ENCODE data around the gene KLHL42.
"Not testable (repeated sequence)": the region's sequence is repeated elsewhere in the genome, so short reads cannot be mapped to it uniquely, and the experiment has no call there.

KLHL42 gene

DNA sequence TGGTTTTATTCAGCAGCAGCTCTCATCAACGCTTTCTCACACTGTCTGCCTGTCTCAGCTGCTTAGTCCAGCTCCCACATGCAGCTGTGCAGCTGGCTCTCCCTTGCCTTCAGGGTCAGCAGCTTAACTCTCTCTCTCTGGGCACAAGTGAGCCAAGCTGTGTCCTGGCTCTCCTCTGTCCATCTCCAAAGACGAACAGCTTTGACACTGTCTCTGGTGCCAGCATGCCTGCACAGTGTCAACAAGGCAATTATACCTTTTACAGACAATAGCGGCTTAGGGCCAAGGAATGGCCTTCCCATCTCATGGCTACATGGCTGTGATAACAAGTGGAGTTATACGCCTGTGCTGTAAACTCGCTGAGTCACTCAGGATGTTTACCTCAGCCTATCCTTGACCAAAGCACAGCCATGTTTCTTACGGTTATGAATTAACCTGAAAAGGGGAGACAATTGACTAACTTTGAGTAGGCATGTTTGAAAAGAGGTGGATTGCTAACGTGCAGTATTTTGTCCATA lies 38.4 kb downstream of the KLHL42 start:
- DNase-seq: no peak

DNA sequence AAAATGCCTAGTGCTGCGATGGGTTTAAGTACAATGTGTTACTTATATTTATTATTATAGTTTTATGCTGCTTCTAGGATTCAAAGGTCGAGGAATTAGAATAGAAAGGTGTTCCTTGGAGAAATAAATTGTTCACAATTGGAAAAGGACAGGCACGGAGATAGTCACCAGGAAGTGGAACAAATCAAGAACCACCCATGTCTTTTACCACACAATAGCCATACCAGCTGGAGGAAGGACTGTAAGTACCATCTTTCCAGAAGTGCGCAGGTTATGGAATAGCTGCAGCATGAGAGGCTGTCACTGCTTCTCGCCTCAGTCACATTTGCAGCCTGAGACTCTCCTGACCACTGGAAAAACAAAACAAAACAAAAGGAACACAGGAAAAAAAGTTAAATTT lies 40.5 kb downstream of the KLHL42 start:
- no peak for DNase-seq

DNA sequence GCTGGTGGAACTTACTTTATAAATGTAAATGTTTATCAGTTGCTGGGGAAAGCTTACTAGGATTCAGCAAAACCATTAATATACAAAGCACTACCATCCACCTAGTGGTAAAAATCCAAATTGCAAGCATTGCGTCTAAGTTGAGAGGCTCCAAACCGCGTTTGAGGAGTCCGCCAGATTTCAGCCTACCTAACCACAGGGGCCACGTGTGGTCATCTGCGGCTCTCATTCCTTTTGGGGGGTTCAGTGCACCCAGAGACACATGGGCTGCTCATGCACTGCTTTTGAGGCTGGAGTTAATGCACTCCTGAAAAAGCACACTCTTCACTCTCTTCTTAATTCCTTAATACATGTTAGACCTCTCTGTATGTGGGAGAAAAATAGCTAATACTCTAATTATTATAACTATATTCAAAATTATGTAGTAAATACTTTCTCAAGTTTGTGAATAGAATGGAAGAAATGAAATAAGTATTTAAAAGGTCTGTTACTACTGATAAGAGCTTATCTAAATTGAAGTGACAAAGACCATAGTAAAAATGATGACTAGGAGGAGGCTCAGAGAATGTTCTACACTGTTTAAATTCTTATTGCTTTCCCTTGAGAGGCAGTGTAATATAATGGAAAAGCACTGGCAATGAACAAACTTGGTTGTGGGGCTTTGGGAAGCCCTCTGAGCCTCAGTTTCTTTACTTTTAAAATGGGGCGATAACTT lies 41.4 kb downstream of the KLHL42 start:
- no peak for DNase-seq

DNA sequence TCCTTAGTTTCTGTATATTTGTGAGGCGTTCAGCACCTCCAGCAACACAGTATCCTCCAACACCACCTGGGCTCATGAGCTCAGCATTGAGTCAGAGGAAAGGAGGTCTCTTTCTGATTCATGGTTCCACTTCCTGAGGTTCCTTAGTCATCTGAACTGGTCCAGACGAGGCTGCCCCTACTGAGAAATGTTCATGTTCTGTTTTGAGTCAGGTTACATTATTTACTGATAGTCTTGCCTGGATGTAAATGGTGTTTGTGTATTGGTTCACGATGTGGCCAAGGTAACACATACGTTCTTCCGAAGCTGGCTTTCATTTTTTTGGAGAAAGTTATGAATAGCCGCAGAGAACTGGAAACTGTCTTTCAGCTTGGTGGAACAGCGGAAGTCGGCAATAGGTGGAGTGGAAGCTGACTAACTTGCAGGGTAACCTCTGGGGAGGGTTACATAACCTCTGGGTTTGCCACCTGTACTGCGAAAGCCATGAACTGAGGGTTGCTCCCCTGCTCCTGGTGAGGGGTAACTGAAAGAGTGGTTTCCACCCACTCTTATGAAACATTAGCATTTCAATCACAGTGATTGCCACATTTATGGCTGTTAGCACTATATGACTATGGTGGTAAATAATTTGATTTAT lies 42.2 kb downstream of the KLHL42 start:
- DNase-seq: no peak

DNA sequence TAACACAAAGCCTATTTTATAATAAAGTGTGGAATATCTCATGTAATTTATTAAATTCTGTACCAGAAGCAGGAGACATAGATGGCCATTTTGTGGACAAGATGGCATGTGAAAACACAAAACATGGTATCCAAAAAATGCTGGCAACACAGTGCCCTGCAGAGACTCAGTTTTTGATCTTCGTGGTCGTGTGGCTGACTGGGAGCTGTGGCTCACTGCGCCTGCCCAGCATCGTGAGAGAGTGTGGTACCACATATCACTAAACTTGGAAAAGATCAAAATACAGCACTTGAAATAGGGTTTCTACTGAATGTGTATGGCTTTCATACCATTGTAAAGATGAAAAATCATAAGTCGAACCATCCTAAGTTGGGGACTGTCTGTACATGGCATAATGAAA lies 43.0 kb downstream of the KLHL42 start:
- no peak for DNase-seq

DNA sequence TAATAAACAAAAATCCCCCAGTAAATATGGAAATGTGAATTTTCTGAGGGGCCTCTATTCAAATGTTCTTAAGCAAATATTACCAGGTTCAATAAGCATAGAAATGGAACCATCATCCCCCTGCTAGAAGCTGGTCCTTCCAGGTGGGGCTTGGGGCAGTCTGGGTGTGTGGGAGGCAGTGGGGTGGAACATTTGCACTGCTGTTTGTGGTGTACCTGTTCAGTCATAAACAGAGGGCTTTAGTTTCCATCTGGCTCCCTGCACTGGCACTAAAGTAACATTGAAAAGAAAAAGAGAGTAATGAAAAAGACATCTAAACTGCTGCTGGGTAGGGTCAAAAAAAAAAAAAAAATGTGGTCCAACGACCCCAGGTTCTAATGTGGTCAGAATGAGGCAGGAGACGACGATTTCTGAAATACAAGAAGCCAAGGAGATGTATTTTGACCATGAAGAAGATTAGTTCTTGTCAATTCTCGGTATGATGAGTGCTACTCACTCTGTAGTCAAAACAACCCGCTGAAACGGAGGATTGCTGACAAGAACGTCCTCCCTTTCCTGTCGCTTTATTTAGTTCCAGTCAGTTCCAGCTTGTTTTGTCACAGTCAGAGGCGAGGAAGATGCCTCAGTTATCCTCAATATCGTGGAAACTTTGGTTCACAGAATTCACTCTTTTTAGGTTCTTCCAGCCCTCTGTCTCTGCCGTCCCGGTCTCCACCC lies 44.3 kb downstream of the KLHL42 start:
- no peak for DNase-seq

DNA sequence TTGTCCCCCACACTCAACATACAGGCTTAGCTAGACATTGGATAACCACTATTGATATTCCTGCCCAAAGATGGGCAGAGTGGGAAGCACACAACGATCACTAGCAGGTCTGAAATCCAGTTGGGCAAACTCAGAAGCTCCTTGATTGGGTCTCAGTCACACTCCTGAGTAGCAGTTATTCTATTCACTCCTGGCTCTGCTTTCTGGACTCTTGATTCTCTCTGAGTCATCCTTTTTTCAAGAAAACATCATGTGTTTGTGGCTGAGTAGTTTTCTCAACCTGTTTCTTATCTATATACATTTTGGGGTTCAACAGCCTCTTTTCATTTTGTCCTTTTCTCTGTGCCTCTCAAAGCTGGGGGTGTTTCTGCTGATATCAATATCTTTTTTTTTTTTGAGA lies 46.0 kb downstream of the KLHL42 start:
- no peak for DNase-seq

DNA sequence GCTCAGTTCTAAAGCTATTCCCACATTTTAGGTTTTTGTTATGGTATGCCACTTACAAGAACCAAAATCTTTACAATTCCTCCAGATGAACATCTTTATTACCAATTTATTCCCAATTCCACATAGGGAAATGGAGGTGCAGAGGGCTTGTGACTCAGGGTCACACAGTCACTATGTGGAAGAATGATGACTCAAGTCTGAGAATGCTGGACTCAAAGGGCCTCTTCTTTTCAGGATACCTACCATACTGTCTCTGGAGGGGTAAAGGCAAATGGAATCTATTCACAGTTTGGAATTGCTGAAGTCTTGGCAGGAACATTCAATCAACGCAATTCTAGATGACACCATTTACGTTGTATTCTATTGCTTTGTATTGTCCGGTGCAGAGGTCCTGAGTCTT lies 48.2 kb downstream of the KLHL42 start:
- no peak for DNase-seq

DNA sequence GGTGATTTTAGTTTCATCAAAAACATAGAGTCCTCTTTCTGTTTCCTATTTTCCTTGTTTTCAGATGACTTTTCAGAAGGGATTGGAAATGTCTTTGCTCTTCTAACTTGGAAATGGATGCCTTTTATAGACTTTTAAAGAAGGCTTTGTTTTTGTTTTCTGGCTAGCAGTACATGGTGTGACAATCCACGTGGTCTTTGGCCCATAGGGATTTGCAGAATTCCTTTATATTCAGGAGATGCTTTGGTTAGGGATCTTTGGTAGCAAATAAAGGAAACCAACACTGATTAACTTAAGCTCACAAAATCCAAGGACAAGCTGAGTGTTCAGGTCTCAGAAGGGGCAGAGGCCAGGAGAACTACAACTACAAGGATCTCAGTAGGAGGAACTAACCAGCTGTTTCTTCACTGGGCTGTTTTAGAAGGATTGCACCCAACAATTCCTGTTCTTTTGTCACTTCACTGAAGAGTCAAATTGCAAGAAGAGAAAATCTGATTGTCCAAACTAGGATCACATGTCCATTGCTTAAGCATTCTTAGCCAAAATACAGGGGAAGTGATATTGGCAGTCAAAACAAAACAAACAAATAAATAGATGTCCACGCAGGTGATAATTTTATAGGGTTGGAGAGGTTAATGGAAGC lies 58.6 kb downstream of the KLHL42 start:
- no peak for DNase-seq

DNA sequence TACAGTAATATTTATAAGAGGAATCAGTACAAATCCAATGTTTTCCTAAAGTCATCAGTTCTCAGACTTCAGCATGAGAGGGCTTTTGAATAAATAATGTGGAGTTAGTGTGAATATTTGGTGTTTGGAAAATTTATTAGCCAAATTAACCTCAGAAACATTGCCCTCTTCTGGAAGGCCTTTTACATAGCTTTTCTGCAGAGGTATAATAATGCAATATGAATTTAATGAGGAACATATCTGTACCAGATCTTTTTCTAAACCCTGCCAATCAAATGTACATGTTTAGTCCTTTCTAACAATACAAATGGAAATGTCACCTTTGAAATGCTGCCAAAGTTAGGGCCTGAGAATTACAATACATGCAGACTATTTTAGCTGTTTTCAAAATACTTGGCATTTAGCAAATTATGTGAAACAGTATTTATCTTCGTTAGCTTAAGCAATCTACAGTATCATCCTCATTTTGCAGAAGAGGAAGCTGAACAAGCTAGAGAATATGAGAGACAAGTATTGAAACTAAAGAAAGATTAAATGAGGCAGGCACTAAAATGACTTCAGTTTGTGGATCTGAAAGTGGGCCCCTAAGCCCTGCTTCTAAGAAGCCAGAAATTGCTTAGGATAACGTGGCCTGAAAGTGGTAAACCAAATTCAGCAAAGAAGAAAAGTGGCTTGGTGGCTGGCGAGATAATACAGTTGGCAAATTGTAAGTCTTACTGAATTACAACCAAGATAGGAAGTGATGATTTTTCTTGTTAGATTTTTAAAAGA lies 60.4 kb downstream of the KLHL42 start:
- no peak for DNase-seq

DNA sequence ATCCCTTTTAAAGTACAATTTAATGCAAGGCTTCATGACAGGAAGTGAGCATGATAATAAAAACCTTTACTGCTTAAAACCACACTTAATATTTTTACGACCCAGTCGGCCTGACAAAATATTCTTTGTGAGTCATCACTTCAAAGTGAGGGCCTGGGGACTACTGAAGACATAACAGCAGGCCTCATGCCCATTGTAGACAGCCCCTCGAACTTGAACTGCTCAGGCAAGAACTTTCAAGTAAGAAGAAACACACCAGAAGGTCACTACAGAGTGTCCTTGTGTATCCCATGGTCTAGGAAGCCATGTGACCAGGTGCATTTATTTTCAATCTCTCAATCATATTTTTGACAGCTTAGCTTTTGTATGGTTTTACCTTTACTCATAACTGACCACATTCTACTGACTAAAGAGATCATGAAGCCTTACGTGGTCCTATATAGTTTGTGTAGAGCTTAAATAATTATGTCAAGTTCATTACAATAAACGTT lies 61.4 kb downstream of the KLHL42 start:
- DNase-seq: no peak

DNA sequence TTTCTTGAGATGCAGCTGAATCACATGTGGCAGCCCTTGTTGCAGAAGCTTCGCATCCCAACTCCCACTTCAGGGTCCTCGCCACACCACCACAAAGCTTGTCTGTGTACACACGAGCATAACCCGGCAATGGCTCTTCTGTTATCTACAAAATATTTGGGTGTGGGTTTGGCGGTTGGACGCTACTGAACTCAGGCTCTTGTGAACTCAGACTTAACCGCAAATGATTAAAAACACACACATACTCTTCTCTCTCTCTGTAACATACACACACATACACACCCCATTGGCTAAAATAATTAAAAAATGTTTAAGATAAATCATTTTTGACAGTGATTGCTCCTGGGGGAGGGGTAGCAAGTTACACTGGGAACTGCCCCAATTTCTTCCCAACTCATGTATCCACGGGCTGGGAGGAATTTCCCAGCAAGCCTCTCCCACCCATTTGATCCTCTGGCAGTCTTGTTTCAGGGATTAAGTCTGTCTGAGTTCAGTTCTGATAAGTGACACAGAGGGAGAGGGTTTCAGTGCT lies 63.7 kb downstream of the KLHL42 start:
- DNase-seq: no peak

DNA sequence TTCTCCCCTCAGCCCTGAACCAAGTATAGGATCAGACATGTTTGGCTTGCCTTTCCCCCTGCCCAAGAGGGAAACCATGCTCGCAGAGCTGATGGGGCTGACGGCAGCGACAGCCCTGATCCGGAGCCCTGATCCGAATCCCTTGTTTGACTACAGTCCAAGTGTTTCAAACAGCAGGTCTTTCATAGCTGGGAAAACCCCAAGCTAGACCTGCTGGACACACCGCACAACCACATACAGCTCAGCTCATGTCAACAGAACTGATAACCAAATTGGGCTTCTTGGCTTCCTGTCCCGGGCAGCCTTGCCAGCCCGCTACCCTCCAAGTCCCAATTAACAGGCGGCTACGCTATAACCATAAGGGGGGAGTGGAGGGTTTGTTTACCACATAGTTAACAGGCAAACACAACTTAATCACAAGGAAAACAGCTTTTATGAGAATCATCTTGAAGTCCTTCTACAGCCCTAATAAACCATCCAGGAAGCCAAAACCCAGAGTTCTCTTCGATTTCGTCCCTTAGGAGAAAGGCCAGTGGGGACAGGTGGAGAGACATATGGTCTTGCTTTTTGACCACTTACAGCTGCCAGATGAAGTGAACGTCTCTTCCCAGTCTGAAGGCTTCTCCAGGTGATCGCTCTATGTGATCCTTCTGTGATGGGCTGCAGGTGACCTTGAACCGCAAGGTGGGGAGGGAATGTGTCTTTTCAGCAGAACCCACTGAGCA lies 64.5 kb downstream of the KLHL42 start:
- DNase-seq: no peak

DNA sequence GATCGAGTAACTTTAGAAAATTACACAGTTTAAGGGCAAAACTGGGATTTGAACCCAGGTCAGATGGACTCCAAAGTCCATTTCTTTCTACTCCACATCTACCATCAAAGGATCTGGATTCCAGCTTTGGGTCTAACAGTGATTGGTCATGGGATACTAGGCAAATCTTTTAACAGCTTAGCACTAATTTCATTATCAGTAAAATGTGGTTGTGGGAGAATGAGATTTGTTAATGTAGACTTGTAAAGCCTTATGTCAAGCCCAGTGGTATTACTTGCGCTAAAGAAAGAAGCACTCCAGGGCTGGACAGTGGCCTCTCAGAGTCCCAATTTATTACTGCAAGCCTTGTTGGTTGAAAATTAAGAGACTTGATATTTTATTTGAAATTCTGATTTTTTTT lies 65.2 kb downstream of the KLHL42 start:
- no peak for DNase-seq

DNA sequence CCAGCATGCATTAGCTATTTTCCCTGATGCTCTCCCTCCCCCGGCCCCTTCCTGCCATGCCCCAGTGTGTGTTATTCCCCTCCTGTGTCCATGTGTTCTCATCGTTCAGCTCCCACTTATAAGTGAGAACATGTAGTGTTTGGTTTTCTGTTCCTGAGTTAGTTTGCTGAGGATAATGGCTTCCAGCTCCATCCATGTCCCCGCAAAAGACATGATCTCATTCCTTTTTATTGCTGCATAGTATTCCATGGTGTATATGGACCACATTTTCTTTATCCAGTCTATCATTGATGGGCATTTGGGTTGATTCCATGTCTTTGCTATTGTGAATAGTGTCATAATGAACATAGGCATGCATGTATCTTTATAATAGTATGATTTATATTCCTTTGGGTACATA lies 65.7 kb downstream of the KLHL42 start:
- DNase-seq: not testable (repeated sequence)

DNA sequence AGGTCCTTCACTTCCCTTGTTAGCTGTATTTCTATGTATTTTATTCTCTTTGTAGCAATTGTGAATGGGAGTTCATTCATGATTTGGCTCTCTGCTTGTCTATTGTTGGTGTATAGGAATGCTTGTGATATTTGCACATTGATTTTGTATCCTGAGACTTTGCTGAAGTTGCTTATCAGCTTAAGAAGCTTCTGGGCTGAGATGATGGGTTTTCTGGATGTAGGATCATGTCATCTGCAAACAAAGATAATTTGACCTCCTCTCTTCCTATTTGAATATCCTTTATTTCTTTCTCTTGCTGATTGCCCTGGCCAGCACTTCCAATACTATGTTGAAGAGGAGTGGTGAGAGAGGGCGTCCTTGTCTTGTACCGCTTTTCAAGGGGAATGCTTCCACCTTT lies 67.3 kb downstream of the KLHL42 start:
- DNase-seq: not testable (repeated sequence)

DNA sequence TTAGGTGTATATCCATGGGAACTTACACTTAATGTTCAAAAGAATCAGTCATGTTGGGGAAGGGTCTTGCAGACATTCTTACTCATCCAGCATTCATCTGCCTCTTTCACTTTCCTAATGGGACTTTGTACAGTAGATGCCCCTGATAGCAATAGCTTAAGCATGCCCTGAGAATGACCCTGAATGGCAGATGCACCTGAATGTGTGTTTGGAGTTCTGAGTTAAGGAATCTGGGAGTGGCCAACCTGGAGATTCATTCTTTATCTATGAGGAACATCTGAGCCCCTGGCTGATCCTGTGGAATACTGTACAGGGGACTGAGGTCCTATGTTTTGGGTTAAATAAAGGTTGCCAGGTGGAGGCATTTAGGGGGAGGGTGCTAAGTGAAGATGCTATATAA lies 71.3 kb downstream of the KLHL42 start:
- no peak for DNase-seq

DNA sequence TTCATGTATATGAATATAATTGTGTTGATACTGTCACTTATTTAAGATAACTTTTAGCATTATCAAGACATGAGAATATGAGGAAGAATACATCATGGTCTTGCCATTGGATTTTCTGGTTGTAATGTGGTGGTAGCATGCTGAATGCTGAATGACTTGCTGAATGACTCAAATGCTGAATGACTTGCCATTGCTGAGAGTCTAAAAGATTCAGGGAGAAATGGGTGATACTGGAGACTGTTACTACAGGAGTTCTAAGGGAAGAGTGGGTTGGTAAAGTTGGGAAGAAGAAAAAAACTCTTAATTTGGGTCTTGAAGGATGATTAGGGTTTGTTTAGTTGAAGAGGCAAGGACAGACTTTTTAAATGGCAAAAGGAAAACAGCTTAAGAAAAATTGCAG lies 72.1 kb downstream of the KLHL42 start:
- DNase-seq: no peak
